Measurements from ENCODE around the gene ACTN1. TPM values are rescaled to one million over a fixed set of nuclear protein-coding genes. Genes with fewer than 3 reads are reported as not detected.

Gene ACTN1
- total RNA-seq, 1 donor from 2014 or later, result 77.1 TPM

DNA sequence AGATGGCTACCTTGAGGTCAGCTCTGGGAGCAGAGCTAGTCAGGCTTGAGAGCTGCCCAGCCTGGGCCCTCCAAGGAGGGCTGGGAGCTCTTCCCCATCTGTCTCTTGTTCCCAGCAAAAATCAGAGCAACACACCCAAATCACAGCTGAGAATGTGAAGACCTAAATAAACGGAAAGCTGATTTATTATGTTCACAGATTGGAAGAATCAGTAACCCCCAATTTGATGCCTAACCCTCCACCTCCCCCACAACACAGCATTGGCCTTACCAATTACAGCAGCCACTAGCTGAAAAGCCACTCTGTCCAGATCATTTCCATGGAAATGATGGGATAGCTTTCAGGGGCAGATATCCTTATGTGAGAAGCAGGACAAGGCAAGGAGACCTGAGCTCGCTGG, 7.1 kb upstream of the ACTN1 start:
- no peak overlapping the region for H3K27ac Mint-ChIP-seq (ENCODE audit: unreplicated experiment)
- no peaks in the 10 kb centered on the region for H3K36me3 Mint-ChIP-seq (ENCODE audit: low read depth)
- TF ChIP-seq CTCF (conservative IDR thresholded peaks at IDR 0.05), result no peak

DNA sequence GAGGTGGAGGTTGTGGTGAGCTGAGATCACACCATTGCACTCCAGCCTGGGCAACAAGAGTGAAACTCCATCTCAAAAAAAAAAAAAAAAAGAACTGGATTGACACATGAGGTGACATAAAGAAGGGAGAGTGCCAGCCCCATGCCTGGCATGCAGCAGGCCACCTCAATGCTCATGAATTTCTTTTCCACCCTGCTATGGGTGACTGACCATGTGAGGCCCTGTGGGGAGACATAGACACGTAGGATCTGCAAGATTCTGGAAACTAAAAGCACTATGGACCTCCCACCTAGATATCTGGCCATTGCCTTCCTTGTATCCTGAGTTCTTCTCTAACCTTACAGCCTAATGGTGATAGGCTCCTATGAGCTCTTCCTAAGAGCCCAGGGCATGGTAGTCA, 5.6 kb upstream of the ACTN1 start:
- Mint-ChIP-seq H3K36me3 (ENCODE audit: low read depth) (no peaks in the 10 kb centered on the region), H3K4me3 (no peak overlapping the region), H3K9me3 (no peaks in the 10 kb centered on the region), H3K27ac (ENCODE audit: unreplicated experiment) (peak overlapping the region; percentile 55), H3K27me3 (ENCODE audit: low read depth) (peaks cover 6% of the 10 kb centered on the region), H3K4me1 (peaks cover 22% of the 10 kb centered on the region)
- DNase-seq (ENCODE audit: low read depth, low spot score), result no peak
- TF ChIP-seq CTCF (conservative IDR thresholded peaks at IDR 0.05), result no peak

More for the DNA sequence above, 7.1 kb upstream of the ACTN1 start:
- H3K9me3 Mint-ChIP-seq, result no peaks in the 10 kb centered on the region
- no peak for DNase-seq (ENCODE audit: low read depth, low spot score)
- no peak overlapping the region for H3K4me3 Mint-ChIP-seq
- H3K4me1 Mint-ChIP-seq, result peaks cover 17% of the 10 kb centered on the region
- H3K27me3 Mint-ChIP-seq (ENCODE audit: low read depth), result no peaks in the 10 kb centered on the region

- no peaks in the 10 kb centered on the region for H3K36me3 Mint-ChIP-seq (ENCODE audit: low read depth)
- TF ChIP-seq CTCF (conservative IDR thresholded peaks at IDR 0.05), result no peak
These were observed 4.1 kb upstream of the ACTN1 start for GRCh38 chr14:68983191-68983590.

GRCh38 chr14:68982581-68982980, 3.5 kb upstream of the ACTN1 start:
- H3K27me3 Mint-ChIP-seq (ENCODE audit: low read depth), result peaks cover 6% of the 10 kb centered on the region
- peaks cover 14% of the 10 kb centered on the region for H3K4me1 Mint-ChIP-seq
- no peak for DNase-seq (ENCODE audit: low read depth, low spot score)
- H3K27ac Mint-ChIP-seq (ENCODE audit: unreplicated experiment), result no peak overlapping the region
- no peaks in the 10 kb centered on the region for H3K36me3 Mint-ChIP-seq (ENCODE audit: low read depth)
- H3K4me3 Mint-ChIP-seq, result no peak overlapping the region
- no peaks in the 10 kb centered on the region for H3K9me3 Mint-ChIP-seq
- TF ChIP-seq CTCF (conservative IDR thresholded peaks at IDR 0.05), result no peak

More at GRCh38 chr14:68983191-68983590, 4.1 kb upstream of the ACTN1 start:
- Mint-ChIP-seq H3K4me3 (no peak overlapping the region), H3K27ac (ENCODE audit: unreplicated experiment) (no peak overlapping the region), H3K4me1 (peaks cover 16% of the 10 kb centered on the region), H3K27me3 (ENCODE audit: low read depth) (peaks cover 6% of the 10 kb centered on the region), H3K9me3 (no peaks in the 10 kb centered on the region)
- DNase-seq (ENCODE audit: low read depth, low spot score), result no peak

DNA sequence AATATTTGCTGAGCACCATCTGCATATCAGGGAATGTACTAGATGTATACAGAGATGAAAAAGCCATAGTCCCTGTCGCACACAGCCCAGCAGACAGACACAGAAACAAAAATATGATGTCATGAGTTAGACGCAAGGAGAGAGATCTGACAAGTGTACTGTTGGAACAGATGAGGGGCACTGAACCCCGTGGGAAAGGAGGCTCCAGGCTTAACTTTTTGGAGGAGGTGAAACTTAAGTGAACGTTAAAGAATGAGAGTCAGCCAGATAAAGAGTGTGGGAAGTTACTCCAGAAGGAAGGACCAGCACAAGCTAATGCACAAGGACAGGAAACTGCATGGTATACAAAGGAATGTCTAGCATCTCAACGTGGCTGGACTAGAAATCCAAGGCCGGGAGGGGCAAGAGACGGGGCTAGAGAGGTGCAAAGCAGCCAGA, 2.5 kb upstream of the ACTN1 start:
- Mint-ChIP-seq H3K4me1 (peaks cover 16% of the 10 kb centered on the region), H3K36me3 (ENCODE audit: low read depth) (no peaks in the 10 kb centered on the region), H3K4me3 (peak overlapping the region; percentile 65), H3K9me3 (no peaks in the 10 kb centered on the region), H3K27me3 (ENCODE audit: low read depth) (peaks cover 6% of the 10 kb centered on the region), H3K27ac (ENCODE audit: unreplicated experiment) (no peak overlapping the region)
- TF ChIP-seq CTCF (conservative IDR thresholded peaks at IDR 0.05), result no peak
- no peak for DNase-seq (ENCODE audit: low read depth, low spot score)

- Mint-ChIP-seq H3K27me3 (ENCODE audit: low read depth) (peaks cover 6% of the 10 kb centered on the region), H3K27ac (ENCODE audit: unreplicated experiment) (no peak overlapping the region), H3K4me3 (peak overlapping the region; percentile 65), H3K36me3 (ENCODE audit: low read depth) (no peaks in the 10 kb centered on the region), H3K4me1 (peaks cover 20% of the 10 kb centered on the region), H3K9me3 (no peaks in the 10 kb centered on the region)
- DNase-seq (ENCODE audit: low read depth, low spot score), result no peak
- no peak for TF ChIP-seq CTCF (conservative IDR thresholded peaks at IDR 0.05)
These were observed 2.0 kb upstream of the ACTN1 start for GRCh38 chr14:68981139-68981538.
